ENCODE results near the gene SOX15.
A peak's percentile ranks its signal among the peaks of the same experiment; 100 is the strongest.

The SOX15 gene

DNA sequence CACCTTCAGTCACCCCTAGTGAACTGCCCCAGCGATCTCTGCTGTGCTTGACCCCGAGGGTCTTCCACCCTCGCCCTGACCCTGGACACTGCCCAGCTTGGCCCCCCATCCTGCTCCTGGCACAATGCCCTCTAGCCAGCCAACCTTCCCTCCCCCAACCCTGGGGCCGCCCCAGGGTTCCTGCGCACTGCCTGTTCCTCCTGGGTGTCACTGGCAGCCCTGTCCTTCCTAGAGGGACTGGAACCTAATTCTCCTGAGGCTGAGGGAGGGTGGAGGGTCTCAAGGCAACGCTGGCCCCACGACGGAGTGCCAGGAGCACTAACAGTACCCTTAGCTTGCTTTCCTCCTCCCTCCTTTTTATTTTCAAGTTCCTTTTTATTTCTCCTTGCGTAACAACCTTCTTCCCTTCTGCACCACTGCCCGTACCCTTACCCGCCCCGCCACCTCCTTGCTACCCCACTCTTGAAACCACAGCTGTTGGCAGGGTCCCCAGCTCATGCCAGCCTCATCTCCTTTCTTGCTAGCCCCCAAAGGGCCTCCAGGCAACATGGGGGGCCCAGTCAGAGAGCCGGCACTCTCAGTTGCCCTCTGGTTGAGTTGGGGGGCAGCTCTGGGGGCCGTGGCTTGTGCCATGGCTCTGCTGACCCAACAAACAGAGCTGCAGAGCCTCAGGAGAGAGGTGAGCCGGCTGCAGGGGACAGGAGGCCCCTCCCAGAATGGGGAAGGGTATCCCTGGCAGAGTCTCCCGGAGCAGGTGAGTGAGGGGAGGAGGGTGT, 31.2 kb downstream of the SOX15 start, which contains the start of gene TNFSF13:
TSS of gene TNFSF13 (plus strand) at position 207 of the 776 bp plus-strand sequence. CDS start at position 497, 290 bp downstream.
- Mint-ChIP-seq H3K36me3 (peaks cover 5% of the 10 kb centered on the region), H3K4me3 (peak within 1 kb of the TSS; percentile 44), H3K9me3 (no peaks in the 10 kb centered on the region), H3K4me1 (peaks cover 67% of the 10 kb centered on the region), H3K27ac (peak within 1 kb of the TSS; percentile 76), H3K27me3 (no peaks in the 10 kb centered on the region)

DNA sequence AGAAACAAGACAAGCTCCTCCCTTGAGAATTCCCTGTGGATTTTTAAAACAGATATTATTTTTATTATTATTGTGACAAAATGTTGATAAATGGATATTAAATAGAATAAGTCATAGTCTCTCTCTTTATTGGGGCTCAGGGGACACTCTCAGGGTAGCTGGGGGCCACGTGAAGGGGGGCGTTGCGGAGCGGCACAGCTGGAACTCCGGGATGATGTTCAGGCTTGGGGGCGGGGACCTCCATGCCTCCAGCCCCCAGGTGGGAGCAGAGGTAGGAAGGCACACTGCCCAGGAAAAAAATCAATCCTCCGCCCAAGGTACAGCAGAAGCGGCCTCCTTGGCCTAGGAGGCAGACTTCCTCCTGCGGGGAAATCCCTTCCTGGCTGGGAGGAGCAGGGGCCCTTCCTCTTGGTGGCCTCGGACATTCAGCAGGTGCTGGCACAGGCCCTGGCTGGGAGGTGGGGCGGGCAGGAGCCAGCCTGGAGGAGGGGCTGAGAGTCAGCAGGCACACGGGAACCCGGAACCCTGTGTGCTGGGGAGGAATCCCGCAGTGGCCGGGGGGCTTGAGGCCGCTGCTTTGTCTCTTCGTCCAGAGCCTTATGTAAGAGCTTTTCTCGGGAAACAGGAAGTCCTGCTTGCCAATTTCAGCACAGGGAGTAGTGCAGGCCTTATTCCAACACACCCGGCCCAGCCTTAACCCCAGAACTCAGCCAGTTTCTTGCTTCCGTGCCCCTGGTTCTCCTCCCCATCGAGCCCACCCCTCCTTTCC, 31.9 kb downstream of the SOX15 start:
- Mint-ChIP-seq H3K27me3 (no peaks in the 10 kb centered on the region), H3K36me3 (peaks cover 5% of the 10 kb centered on the region), H3K27ac (peak overlapping the region; percentile 76), H3K4me3 (peak overlapping the region; percentile 33), H3K9me3 (no peaks in the 10 kb centered on the region), H3K4me1 (peaks cover 72% of the 10 kb centered on the region)

DNA sequence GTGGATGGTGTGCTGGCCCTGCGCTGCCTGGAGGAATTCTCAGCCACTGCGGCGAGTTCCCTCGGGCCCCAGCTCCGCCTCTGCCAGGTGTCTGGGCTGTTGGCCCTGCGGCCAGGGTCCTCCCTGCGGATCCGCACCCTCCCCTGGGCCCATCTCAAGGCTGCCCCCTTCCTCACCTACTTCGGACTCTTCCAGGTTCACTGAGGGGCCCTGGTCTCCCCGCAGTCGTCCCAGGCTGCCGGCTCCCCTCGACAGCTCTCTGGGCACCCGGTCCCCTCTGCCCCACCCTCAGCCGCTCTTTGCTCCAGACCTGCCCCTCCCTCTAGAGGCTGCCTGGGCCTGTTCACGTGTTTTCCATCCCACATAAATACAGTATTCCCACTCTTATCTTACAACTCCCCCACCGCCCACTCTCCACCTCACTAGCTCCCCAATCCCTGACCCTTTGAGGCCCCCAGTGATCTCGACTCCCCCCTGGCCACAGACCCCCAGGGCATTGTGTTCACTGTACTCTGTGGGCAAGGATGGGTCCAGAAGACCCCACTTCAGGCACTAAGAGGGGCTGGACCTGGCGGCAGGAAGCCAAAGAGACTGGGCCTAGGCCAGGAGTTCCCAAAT, 32.6 kb downstream of the SOX15 start:
- Mint-ChIP-seq H3K27ac (no peak overlapping the region), H3K36me3 (no peaks in the 10 kb centered on the region), H3K9me3 (no peaks in the 10 kb centered on the region), H3K4me1 (peaks cover 74% of the 10 kb centered on the region), H3K4me3 (no peak overlapping the region), H3K27me3 (no peaks in the 10 kb centered on the region)

DNA sequence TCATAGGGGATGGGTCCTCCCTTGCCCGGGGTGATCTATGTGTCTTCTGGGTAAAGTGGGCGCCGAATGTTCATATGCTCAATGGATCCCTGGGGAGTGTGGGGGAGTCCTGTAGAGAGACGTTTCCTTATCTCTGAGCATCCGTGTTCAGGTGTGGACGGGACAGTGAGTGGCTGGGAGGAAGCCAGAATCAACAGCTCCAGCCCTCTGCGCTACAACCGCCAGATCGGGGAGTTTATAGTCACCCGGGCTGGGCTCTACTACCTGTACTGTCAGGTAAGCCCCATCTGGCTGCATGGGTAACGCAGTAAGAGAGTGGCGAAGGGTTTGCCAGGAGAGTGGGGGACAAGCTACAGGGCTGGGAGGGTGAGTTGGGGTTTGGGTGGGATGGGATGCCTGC, 33.3 kb downstream of the SOX15 start:
- Mint-ChIP-seq H3K4me3 (no peak overlapping the region), H3K9me3 (no peaks in the 10 kb centered on the region), H3K36me3 (no peaks in the 10 kb centered on the region), H3K4me1 (peaks cover 80% of the 10 kb centered on the region), H3K27ac (peak overlapping the region; percentile 68), H3K27me3 (no peaks in the 10 kb centered on the region)

DNA sequence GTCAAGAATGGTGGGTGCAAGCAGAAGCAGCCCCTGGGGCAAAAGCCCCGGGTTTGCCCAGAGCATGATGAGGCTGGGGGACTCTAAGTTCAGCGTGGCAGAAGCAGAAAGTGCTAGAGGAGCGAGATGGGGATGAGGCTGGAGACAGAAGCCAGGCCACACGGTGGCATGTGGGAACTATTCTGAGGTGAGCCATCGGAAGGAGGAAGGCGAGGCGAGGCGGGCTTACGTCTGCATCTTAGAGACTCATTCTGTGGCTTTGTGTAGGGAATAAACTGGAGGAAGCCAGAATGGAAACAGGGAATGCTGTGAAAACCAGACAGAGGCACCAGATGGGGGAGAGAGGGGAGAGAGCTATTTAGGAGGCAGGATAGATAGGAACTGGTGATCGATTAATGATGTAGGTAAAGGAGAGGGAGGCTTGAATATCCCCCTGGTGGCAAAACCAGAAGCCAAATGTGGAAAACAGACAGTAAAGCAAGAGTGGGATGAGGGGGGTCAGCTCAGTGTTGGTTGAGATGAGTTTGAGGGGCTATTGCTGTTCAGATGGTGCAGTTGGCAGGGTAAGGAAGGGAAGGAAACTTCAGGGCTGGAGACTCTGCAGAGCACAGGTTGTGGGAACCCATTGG, 34.5 kb downstream of the SOX15 start:
- no peaks in the 10 kb centered on the region for H3K9me3 Mint-ChIP-seq
- H3K36me3 Mint-ChIP-seq, result no peaks in the 10 kb centered on the region
- no peak overlapping the region for H3K4me3 Mint-ChIP-seq
- peaks cover 84% of the 10 kb centered on the region for H3K4me1 Mint-ChIP-seq
- peak overlapping the region; percentile 80 for H3K27ac Mint-ChIP-seq
- no peaks in the 10 kb centered on the region for H3K27me3 Mint-ChIP-seq

DNA sequence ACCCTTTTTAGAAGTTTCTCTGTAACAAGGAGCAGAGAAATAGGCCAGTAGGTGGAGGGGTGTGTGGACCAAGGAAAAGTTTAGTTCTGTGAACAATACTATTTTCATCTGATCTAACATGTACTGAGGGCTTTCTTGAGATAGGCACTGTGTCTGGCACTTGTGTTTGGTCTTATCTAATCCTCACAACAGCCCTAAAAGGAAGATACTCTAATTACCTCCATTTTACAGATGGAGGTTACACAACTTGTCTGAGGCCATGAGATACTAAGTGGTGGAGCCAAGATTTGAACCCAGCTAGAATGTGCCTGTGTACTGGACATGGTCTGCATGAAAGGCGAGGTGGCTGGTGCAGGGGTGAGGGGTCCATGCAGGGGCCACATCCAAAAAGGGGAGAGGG, 36.5 kb downstream of the SOX15 start:
- peak overlapping the region; percentile 86 for H3K27ac Mint-ChIP-seq
- H3K9me3 Mint-ChIP-seq, result no peaks in the 10 kb centered on the region
- H3K4me1 Mint-ChIP-seq, result peaks cover 78% of the 10 kb centered on the region
- H3K27me3 Mint-ChIP-seq, result no peaks in the 10 kb centered on the region
- no peaks in the 10 kb centered on the region for H3K36me3 Mint-ChIP-seq
- peak overlapping the region; percentile 3 for H3K4me3 Mint-ChIP-seq

DNA sequence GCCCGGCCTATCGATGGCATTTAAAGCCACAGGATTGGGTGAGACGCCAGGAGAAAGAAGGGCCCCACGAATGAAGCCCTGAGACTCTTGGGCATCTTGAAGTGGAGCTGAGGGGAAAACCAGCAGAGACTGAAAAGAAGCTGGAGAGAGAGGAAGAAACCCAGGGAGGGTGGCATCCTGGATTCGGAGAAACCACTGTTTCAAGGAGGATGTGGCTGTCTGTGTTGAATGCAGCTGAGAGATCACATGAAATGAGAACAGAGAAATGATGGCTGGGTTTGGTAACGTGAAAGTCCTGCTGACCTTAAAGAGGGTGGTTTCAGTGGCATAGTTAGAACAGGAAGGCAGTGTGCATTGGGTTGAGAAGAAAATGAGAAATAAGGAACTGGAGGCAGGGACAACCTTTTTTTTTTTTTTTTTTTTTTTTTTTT, 37.3 kb downstream of the SOX15 start:
- H3K4me1 Mint-ChIP-seq, result peaks cover 76% of the 10 kb centered on the region
- no peaks in the 10 kb centered on the region for H3K27me3 Mint-ChIP-seq
- H3K36me3 Mint-ChIP-seq, result no peaks in the 10 kb centered on the region
- H3K27ac Mint-ChIP-seq, result peak overlapping the region; percentile 80
- H3K9me3 Mint-ChIP-seq, result no peaks in the 10 kb centered on the region
- peak overlapping the region; percentile 43 for H3K4me3 Mint-ChIP-seq

DNA sequence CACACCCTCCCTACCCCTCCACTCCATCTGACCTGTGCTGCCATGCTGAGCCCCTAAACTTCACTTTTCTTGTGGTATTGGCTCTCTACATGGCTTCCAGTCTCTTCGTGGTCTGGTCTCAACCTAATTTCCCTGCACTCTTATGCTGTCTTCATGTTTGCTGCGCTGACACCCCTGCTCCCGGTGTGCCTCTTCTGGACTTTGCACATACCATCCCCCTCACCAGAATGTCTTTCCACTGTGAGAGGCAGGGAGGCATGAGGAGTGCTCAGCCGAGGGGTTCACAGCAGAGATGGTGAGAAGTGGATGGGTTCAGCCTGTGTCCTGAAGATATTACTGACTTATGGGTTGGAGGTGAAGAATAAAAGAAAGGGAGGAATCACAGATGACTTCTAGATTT, 38.5 kb downstream of the SOX15 start:
- no peak overlapping the region for H3K27ac Mint-ChIP-seq
- no peaks in the 10 kb centered on the region for H3K9me3 Mint-ChIP-seq
- peaks cover 70% of the 10 kb centered on the region for H3K4me1 Mint-ChIP-seq
- H3K36me3 Mint-ChIP-seq, result no peaks in the 10 kb centered on the region
- H3K27me3 Mint-ChIP-seq, result no peaks in the 10 kb centered on the region
- no peak overlapping the region for H3K4me3 Mint-ChIP-seq

DNA sequence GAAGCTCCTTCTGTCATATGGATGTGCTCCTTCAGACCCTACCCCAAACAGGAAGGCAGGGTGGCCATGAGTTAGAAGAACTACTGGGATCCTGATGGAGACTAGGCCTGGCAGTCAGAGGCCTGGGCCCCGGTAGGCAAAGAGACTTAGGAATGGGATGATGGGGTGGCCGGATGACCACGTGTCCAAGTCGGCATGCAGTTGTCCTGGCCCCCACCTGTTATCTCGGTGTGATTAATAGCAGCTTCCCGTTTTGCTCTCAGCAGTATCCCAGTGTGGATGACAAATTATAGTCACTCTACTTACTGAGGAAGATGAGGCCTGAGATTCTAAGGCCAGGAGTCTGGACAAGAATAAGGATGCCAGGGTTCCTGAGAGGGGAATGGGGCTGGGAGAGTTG, 39.5 kb downstream of the SOX15 start:
- Mint-ChIP-seq H3K4me1 (peaks cover 63% of the 10 kb centered on the region), H3K27ac (no peak overlapping the region), H3K4me3 (peak overlapping the region; percentile 66), H3K36me3 (no peaks in the 10 kb centered on the region), H3K9me3 (no peaks in the 10 kb centered on the region), H3K27me3 (no peaks in the 10 kb centered on the region)

DNA sequence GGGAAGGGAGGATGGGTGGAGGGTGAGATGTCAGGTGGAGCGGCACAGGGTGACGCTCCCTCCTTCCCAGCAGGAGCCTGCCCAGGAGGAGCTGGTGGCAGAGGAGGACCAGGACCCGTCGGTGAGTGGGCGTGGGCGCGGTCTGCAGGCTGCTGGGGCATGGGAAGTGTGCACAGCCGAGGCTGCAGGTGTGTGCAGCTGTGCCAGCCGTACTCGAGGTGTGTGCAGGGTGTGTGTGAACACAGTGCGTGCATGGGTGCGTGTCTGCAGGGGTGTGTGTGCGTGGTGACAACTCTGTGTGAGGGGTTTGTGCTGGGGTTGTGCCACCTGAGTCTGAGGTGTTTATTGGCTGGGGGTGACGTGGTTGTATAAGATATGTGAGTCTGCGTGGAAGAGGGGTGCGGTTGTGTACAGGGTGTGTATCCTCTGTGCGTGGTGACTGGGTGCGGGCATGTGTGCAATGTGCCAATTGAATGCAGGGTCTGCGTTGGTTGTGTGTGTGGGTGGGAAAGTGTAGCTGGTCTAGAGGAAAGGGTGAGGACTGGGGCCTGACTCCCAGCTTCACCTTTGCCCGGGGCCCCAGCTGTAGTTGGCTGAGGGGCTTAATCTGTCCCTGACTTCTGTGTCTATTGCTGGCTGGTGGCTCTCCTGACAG, 40.4 kb downstream of the SOX15 start:
- no peaks in the 10 kb centered on the region for H3K36me3 Mint-ChIP-seq
- peak overlapping the region; percentile 52 for H3K27ac Mint-ChIP-seq
- H3K9me3 Mint-ChIP-seq, result no peaks in the 10 kb centered on the region
- no peaks in the 10 kb centered on the region for H3K27me3 Mint-ChIP-seq
- peak overlapping the region; percentile 66 for H3K4me3 Mint-ChIP-seq
- peaks cover 56% of the 10 kb centered on the region for H3K4me1 Mint-ChIP-seq

DNA sequence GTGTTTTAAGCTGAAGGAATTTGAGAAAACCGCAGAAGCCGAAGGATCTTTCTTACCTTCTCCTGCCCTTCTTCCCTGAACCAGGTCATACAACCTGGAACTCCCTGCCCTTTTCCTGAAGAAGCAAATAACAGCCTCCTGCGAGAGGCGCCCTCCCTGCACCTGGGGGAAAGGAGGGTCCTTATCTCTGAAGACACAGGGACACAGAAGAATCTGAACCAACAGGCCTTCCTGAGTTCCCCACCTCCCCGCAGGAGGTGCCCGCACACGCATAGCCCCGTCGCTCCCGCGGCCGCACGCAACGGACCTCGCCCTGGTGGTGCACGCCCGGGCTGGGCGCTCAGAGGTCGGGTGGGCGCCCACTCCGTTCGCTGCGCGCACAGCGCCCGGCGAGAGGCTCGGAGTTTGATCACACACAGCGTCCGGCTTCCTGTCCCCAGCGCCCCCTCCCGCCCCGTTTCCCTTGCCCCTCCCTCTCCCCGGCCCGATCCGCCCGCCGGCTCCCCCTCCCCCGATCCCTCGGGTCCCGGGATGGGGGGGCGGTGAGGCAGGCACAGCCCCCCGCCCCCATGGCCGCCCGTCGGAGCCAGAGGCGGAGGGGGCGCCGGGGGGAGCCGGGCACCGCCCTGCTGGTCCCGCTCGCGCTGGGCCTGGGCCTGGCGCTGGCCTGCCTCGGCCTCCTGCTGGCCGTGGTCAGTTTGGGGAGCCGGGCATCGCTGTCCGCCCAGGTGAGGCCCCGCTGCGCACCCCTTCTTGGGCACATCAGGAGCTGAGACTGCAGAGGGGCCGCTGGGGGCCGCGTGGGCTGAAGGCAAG, 41.1 kb downstream of the SOX15 start, which contains the start of gene TNFSF12:
TSS of gene TNFSF12 (plus strand) at position 474 of the 816 bp plus-strand sequence. CDS start at position 570, 96 bp downstream.
- Mint-ChIP-seq H3K27me3 (no peaks in the 10 kb centered on the region), H3K9me3 (no peaks in the 10 kb centered on the region), H3K36me3 (no peaks in the 10 kb centered on the region), H3K27ac (peak within 1 kb of the TSS; percentile 72), H3K4me1 (peaks cover 52% of the 10 kb centered on the region), H3K4me3 (peak within 1 kb of the TSS; percentile 81)

DNA sequence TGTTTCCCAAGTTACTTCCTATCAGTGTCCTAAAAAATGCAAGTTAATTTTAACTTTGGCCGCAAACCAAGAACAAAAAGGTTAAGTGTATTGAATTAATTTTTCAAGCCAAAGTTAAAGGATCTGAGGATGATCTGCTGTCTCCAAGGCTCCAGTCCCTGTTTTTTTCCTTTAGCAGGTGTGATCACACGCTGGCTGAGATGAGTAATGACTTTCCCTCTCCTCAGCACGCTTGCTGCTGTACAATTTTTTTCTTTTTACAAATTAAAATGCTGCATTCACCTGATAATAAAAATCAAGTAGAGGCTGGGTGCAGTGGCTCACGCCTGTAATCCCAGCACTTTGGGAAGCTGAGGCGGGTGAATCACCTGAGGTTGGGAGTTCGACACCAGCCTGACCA, 45.0 kb downstream of the SOX15 start:
- Mint-ChIP-seq H3K9me3 (no peaks in the 10 kb centered on the region), H3K4me3 (no peak overlapping the region), H3K27ac (no peak overlapping the region), H3K36me3 (no peaks in the 10 kb centered on the region), H3K4me1 (peaks cover 14% of the 10 kb centered on the region), H3K27me3 (no peaks in the 10 kb centered on the region)

DNA sequence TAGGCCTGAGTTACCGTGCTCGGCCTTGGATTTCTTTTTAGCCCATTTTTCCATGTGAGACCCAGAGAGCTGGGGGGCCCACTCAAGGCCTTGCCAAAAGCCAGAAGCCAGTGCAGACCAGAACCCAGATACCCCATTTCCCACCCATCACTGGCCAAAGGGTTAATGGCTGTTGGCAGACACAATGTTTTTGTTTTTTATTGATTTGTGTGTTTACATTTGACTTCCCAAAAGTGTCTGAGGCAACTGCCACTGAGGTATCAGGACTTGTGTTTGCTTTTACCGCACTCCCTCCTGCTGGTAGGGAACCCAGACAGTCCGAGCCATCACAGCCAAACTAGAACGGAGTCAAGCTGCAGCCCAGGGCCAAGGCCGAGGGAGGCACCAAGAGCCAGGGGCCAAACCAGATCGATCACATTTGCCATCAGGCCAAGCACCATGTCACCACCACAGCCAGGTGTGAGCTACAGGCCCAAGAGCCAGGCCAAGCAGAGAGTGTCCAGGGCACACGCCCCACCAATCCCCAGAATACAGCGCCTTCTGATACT, 48.7 kb downstream of the SOX15 start:
- H3K4me1 Mint-ChIP-seq, result no peaks in the 10 kb centered on the region
- no peak overlapping the region for H3K27ac Mint-ChIP-seq
- H3K4me3 Mint-ChIP-seq, result no peak overlapping the region
- H3K27me3 Mint-ChIP-seq, result no peaks in the 10 kb centered on the region
- no peaks in the 10 kb centered on the region for H3K36me3 Mint-ChIP-seq
- H3K9me3 Mint-ChIP-seq, result no peaks in the 10 kb centered on the region

DNA sequence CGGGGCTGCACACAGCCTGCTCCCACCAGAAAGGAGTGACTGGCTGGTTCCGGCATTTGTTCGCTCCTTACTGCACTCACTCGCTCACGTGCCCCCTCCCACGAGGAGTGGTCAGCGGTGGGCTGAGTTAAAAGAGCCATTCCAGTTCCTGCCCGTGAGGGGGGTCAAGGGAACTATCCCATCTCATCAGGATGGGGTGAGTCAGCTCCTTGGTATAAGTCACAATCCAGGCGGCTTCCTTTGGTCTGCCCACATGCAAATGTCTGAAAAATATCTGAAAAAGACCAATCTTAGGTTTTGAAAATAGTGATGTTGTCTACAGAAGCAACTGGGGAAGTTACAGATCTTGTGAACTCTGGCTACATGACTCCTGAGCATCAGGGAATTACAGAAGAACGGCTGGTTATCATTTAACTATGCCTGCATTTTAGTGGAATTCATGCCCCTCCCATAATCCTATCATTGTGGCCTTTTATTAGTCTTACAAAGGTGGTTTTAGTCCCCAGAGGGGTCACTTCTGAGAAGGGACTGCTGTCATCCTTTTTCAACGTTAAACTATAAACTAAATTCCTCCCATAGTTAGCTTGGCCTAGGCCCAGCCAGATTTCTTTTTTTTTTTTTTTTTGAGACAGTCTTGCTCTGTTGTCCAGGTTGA, 50.9 kb downstream of the SOX15 start:
- H3K4me1 Mint-ChIP-seq, result no peaks in the 10 kb centered on the region
- no peak overlapping the region for H3K27ac Mint-ChIP-seq
- no peaks in the 10 kb centered on the region for H3K27me3 Mint-ChIP-seq
- no peaks in the 10 kb centered on the region for H3K36me3 Mint-ChIP-seq
- no peaks in the 10 kb centered on the region for H3K9me3 Mint-ChIP-seq
- H3K4me3 Mint-ChIP-seq, result no peak overlapping the region

All from activated naive CD4-positive, alpha-beta T cell treated with anti-CD3 and anti-CD28 coated beads, Interleukin-2, amount 50 U/mL, for 24 hours (primary cell).